ENCODE results near the gene TBC1D20.

Gene TBC1D20

GRCh38 chr20:427401-427800, 34.9 kb downstream of the TBC1D20 start:
- TF ChIP-seq POLR2AphosphoS5 (IDR thresholded peaks at IDR 0.05; ENCODE audit: low read depth, low read length) (no peak), FOXP2 (optimal IDR thresholded peaks at IDR 0.05; ENCODE audit: borderline replicate concordance, extremely low read depth, extremely low read length, insufficient read depth) (no peak), SIN3A (IDR thresholded peaks at IDR 0.05; ENCODE audit: borderline replicate concordance, insufficient read depth, low read length) (no peak), REST (IDR thresholded peaks at IDR 0.05; ENCODE audit: insufficient read depth in 1 of 2, low read depth in 2 of 2, low read length in 2 of 2) (no peak), TAF1 (IDR thresholded peaks at IDR 0.05; ENCODE audit: borderline replicate concordance, insufficient read depth, low read length) (no peak)

- no peak for TF ChIP-seq FOXP2 (optimal IDR thresholded peaks at IDR 0.05; ENCODE audit: borderline replicate concordance, extremely low read depth, extremely low read length, insufficient read depth)
- no peak for TF ChIP-seq POLR2AphosphoS5 (IDR thresholded peaks at IDR 0.05; ENCODE audit: low read depth, low read length)
- TF ChIP-seq TAF1 (IDR thresholded peaks at IDR 0.05; ENCODE audit: borderline replicate concordance, insufficient read depth, low read length) = no peak
- TF ChIP-seq REST (IDR thresholded peaks at IDR 0.05; ENCODE audit: insufficient read depth in 1 of 2, low read depth in 2 of 2, low read length in 2 of 2) = no peak
- no peak for TF ChIP-seq SIN3A (IDR thresholded peaks at IDR 0.05; ENCODE audit: borderline replicate concordance, insufficient read depth, low read length)
Observed at GRCh38 chr20:426566-426965, 35.8 kb downstream of the TBC1D20 start.

GRCh38 chr20:421685-422250, 40.6 kb downstream of the TBC1D20 start:
- no peak for TF ChIP-seq REST (IDR thresholded peaks at IDR 0.05; ENCODE audit: insufficient read depth in 1 of 2, low read depth in 2 of 2, low read length in 2 of 2)
- TF ChIP-seq FOXP2 (optimal IDR thresholded peaks at IDR 0.05; ENCODE audit: borderline replicate concordance, extremely low read depth, extremely low read length, insufficient read depth) = no peak
- TF ChIP-seq POLR2AphosphoS5 (IDR thresholded peaks at IDR 0.05; ENCODE audit: low read depth, low read length) = no peak
- no peak for TF ChIP-seq SIN3A (IDR thresholded peaks at IDR 0.05; ENCODE audit: borderline replicate concordance, insufficient read depth, low read length)
- TF ChIP-seq TAF1 (IDR thresholded peaks at IDR 0.05; ENCODE audit: borderline replicate concordance, insufficient read depth, low read length) = no peak

GRCh38 chr20:420721-421574, 41.4 kb downstream of the TBC1D20 start:
- TF ChIP-seq TAF1 (IDR thresholded peaks at IDR 0.05; ENCODE audit: borderline replicate concordance, insufficient read depth, low read length) (no peak), POLR2AphosphoS5 (IDR thresholded peaks at IDR 0.05; ENCODE audit: low read depth, low read length) (no peak), SIN3A (IDR thresholded peaks at IDR 0.05; ENCODE audit: borderline replicate concordance, insufficient read depth, low read length) (no peak), FOXP2 (optimal IDR thresholded peaks at IDR 0.05; ENCODE audit: borderline replicate concordance, extremely low read depth, extremely low read length, insufficient read depth) (no peak), REST (IDR thresholded peaks at IDR 0.05; ENCODE audit: insufficient read depth in 1 of 2, low read depth in 2 of 2, low read length in 2 of 2) (no peak)

Measured in PFSK-1 (cell line).